Left hindlimb (tissue), 1 donor: ENCODE data around the gene PTPRA.
"Not testable (repeated sequence)": the region's sequence is repeated elsewhere in the genome, so short reads cannot be mapped to it uniquely, and the experiment has no call there.

Experiments used
- DNase-seq: peaks from one replicate; pipeline ENCODE4 v3.0.0-alpha.2; 2018

Gene PTPRA

DNA sequence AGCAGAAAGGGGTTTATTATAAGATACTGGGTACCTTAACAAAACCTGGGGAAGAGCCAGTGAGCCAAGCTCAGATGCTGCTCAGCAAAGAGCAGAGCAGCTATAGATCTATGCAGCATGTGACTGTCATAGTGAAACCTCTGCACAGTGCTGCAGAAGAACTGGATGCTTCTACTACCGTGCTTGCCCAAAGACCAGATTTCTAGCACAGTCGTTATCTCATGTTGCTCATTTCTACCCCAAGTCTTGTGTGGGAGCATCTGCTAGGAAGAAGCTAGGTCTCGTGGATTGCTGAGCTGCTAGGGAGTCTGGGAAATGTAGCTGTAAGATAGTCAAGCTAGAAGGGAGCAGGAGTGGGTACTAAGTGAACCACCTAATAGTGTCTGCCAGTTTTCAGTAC, 138.5 kb downstream of the PTPRA start:
- no peak for DNase-seq

DNA sequence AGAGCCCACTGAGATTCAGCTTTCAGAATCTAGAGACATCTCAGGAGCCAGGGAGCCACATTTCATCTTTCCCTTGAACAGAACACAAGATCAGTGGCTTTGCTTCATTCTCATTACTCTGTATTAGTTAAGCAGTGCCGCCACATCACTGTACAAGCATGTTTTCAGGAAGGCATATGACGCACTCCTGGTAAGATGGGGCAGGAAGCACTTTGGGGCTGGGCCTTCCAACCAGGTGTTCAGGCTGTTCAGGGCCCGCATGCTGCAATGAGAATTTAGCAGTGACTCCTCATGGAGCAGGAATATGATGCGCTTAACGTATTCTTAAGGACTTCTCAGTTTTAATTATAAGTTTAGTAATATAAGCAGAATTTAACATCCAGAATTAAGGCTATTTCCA, 140.5 kb downstream of the PTPRA start:
- DNase-seq = no peak

DNA sequence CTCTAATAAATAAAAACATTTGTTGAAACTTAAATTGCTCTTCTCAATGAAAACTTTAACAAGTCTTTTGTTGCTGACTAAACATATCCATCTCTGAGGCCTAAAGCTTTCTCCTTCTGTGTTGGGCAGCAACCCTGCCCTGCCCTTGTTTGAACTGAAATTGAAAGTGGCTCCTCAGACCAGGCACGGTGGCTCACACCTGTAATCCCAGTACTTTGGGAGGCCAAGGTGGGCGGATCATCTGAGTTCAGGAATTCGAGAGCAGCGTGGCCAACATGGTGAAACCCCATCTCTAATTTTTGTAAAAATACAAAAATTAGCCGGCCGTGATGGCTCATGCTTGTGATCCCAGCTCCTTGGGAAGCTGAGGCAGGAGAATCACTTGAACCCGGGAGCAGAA, 140.9 kb downstream of the PTPRA start:
- DNase-seq = no peak

DNA sequence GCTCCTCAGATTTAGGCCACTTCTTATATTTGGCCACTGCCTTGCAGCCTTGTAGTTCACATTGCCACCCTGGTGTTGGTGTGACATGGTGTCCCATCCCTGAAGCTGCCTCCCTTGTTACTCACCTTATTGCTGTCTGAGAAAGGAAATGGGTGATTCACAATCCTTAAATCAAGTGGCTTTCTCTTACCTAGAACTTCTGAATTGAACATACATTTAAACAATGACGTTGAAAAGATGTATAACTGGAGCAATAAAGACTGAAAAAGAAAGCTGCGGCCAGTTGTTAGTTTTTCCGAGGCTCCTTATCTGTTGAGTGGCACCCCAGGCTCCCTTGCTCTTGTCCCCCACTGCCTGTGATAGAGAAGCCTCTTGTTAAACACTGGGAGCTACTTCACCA, 141.4 kb downstream of the PTPRA start:
- DNase-seq = no peak

DNA sequence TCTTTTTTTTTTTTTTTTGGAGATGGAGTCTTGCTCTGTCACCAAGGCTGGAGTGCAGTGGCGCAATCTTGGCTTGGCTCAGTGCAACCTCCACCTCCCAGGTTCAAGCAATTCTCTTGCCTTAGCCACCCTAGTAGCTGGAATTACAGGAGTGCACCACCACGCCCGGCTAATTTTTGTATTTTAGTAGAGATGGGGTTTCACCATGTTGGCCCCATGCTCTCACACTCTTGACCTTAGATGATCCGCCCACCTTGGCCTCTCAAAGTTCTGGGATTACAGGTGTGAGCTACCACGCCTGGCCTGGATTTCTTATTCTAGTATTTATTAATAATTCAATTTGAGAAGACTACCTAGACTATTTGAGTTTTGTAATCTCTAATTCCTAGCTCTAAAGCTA, 142.0 kb downstream of the PTPRA start:
- DNase-seq = not testable (repeated sequence)

DNA sequence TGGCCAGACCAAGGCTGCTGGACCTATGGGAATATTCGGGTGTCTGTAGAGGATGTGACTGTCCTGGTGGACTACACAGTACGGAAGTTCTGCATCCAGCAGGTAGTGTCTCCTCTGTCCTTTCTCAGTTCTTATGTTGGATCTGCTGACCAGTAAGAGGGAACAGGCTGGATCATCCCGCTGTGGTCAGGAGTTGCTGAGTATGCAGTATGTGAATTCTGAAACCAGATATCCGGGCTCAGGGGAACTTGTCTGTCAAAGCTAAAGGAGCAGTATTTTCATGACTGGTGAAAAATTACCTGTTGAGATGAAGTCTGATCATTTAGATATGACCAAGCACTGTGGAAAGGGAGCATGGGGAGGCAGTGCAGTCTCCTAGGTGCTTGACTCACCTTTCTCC, 148.0 kb downstream of the PTPRA start:
- no peak for DNase-seq

DNA sequence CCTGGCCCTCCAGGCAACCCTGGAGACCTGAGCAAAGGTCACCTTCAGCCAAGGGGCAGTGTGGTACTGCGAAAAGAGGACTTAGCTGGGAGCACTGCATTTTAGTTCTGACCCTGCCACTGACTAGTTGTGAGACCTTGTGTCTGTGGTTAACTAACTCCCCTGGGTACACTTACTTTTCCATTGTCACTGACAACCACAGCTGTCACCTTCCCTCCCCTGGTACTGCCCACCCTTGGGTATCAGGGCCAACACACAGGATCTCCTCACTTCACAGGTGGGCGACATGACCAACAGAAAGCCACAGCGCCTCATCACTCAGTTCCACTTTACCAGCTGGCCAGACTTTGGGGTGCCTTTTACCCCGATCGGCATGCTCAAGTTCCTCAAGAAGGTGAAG, 148.5 kb downstream of the PTPRA start:
- no peak for DNase-seq

DNA sequence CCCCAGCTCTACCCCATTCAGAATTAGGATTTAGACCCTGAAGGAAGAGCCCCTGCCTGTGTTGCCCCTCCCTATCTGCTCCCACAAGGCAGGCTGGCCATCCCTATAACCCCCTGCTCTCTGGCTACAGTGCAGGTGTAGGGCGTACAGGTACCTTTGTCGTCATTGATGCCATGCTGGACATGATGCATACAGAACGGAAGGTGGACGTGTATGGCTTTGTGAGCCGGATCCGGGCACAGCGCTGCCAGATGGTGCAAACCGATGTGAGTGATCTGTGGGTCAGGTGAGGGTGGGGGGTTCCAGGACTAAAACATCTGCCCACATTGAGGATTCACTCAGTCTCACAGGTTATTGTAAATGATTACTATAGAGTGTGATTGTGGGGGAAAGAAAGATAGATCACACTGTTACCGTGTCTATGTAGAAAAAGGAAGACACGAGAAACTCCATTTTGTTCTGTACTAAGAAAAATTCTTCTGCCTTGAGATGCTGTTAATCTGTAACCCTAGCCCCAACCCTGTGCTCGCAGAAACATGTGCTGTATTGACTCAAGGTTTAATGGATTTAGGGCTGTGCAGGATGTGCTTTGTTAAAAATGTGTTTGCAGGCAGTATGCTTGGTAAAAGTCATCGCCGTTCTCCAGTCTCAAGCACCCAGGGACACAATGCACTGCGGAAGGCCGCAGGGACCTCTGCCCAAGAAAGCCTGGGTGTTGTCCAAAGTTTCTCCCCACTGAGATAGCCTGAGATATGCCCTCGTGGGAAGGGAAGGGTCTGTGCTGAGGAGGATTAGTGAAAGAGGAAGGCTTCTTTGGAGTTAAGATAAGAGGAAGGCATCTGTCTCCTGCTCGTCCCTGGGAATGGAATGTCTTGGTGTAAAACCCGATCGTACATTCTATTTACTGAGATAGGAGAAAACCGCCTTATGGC, 149.5 kb downstream of the PTPRA start:
- DNase-seq = not testable (repeated sequence)

DNA sequence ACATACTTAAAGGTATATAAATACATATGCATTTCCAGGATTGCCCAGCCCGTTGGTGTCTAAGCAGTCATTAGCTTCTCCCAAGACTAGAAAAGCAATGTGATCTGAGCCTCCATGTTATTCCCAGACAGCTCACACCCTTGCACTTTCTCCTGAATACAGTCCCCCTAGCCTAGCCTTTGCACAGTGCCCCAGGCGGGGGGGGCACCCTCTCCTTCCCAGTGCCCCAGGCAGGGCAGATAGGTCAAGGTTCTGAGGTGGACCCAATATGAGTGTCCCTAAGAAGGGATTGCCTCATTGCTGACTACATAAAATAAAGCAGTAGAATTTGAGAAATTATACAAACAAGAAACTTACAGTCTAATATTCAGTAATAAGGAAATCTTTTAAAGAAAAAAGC, 154.7 kb downstream of the PTPRA start:
- DNase-seq = no peak

DNA sequence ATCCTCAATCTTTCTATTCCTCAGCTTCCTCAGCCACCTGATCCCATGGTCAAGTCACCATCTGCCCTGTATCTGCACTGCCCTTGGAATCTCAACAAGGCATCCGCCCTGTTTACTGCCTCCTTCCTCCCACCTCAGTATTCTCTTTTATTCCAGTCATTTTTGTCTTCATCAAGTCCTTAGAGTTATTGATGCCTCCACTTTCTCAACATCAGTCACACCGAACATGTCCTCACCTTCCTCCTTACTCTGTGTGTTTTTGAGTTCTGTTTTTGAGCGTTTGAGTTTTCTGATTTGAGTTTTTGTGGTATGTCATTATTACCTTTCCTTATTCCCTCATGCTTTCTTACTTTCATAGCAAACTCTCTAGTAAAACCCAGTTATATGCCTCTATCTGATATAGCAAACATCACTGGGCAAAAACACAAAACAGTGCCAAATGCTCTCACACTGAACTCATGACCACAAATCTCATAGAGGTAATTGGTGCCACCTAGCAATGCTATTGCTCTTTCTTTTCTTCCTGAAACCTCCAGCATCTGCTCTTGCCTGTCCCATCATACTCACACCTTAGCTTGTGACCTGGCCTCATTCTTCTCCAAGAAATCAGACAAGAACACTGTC, 158.4 kb downstream of the PTPRA start:
- no peak for DNase-seq

DNA sequence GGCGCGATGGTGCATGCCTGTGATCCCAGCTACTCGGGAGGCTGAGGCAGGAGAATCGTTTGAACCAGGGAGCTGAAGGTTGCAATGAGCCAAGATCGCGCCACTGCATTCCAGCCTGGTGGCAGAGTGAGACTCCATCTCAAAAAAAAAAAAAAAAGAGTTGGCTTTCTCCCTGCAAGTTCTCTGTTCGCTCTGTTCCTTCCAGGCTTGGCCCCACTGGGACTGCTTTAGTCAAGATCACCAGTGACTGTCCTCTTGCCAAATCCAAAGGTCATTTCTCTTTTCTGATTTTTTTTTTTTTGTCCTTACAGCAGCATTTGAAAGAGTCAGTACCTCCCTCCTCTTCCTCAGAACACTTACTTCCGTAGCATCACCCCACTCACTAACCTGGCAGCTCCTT, 159.3 kb downstream of the PTPRA start:
- DNase-seq = no peak

DNA sequence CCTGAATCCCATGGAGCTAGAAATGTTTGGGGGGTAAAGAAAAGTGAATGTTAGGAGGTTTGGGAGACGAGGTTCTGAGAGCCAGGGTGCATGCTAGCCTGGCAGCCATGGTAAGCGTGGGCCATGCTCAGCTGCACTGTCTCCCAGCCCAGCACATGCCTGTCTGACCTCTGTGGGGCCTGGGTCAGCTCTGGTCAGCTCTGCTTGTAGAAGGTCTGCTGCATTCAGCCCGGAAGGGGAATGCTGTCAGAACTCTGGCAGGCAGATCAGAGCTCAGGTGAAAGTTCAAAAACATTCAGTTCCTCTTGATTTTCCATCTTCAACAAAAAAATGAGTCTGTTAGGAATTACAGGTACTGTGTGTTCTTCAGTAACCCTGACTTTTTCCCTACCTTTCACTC, 164.4 kb downstream of the PTPRA start:
- no peak for DNase-seq

DNA sequence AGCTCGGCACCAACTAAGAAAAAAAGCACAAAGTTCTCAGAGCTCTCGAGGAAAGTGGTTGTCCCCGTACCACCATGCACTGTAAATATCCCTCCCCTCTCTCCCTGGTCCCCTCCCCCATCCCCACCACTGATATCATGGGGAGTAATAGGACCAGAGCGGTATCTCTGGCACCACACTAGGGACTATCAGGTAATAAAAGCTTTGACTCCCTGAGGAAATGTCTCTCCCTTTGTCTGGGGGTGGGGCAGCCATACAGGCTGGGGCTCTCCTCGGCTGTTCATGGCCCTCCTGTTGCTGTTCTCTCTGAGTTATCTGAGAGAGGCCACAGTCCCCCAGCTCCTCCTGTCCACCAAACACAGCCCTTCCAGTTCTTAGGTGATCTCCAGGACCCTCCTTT, 165.2 kb downstream of the PTPRA start:
- DNase-seq = no peak

DNA sequence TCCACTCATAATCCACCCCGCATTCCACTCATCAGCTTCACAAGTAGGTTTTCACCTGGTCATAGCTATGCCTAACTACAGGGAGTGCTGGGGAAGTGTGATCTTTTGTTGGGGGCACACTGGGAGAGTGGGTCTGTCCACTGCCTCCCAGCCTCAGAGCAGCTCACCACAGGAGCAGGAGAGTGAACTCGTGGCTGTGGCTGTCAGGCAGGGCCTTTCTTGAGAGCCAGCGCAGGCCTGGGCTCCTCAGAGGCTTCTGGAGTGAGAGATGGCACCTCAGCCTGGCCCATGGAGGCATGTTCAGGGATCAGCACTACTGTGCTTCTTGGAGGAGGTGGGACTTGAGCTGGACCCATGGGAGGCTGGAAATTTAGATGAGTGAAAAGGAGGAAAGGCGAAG, 166.1 kb downstream of the PTPRA start:
- DNase-seq = no peak

DNA sequence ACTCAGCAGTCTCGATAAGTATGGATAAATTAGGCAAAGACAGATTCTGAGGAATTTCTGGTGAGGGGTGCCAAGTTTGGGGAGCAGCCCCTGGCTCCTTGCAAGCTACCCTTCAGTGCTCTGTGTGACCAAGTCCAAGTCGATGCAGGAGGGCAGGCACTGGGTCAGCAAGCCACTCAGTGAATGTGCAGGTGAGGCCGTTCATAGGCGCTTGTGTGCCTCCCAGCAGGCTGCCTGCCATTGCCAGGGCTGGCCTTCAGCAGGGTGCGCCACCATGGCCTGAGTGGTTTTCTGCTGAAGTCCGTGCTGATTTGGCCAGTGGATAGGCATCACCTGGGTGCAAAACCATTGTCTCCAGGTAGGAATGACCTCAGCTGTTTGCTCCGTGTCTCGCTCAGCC, 166.8 kb downstream of the PTPRA start:
- no peak for DNase-seq

DNA sequence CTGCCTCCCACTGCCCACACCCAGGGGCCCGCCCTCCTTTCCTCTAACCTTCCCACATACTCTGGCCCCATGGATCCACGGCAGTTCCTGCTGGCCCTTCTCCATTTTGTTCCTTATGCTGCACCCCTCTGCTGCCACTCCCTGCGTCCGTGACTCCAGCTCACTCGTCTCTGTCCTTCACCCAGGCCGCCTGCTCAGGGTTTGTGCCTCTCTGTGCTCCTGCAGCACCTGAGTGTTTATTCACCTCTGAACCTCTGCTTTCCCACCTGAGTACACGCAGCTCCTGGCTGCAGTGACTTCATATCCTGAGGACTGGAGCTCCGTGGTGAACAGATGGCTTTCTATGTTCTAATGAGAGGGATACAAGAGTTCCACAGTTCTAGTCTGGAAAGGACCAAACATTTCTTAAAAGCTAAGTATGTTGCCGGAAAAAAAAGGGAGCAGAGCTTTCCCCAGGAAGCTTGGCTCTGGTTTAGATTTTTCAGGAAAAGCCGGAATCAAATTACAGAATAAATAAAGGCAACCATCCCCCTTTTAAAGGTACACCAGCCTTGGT, 168.7 kb downstream of the PTPRA start:
- peak; percentile 56 for DNase-seq

DNA sequence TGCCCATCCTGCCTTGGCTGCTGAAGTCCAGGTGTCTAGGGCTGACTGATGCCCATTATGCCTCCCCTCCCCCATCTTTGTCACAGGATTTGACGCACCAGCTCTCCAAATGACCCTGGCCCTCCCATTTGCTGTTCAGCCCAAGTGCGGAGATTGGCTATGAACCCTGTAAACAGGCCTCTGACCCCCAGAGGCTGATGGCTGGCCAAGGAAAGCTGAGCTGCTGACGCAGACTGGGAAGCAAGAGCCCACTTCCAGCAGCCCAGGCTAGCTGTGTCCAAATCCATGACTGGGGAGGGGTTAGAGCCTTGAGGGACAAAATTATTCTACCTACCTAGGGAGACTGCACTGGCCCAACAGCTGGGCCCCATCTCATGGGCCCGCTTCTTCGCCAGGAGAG, 169.3 kb downstream of the PTPRA start:
- peak; percentile 49 for DNase-seq

DNA sequence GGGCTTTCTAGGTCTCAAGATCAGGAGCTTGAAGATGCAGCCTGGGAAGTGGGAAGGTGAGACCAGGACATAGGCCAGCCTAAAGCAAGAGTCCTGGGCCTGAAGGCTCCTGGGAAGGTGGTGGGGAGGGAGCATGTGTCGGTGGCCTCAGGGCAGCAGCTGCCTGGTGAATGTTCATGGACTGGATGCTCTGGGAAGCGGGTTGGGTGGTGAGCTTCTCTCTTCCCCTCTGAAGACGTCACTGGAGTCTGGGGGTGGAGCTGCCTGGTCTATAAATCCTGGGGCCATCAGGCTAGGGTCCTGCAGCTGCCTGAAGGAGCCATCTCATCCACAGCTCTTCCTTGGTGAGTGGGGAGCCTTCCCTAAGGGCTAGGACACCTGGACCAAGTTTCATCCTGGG, 170.0 kb downstream of the PTPRA start, which contains the start of gene GNRH2:
Gene GNRH2 (plus strand): TSS at position 301 of the 400 bp plus-strand sequence. CDS start 793 bp downstream, outside the sequence.
- no peak for DNase-seq

DNA sequence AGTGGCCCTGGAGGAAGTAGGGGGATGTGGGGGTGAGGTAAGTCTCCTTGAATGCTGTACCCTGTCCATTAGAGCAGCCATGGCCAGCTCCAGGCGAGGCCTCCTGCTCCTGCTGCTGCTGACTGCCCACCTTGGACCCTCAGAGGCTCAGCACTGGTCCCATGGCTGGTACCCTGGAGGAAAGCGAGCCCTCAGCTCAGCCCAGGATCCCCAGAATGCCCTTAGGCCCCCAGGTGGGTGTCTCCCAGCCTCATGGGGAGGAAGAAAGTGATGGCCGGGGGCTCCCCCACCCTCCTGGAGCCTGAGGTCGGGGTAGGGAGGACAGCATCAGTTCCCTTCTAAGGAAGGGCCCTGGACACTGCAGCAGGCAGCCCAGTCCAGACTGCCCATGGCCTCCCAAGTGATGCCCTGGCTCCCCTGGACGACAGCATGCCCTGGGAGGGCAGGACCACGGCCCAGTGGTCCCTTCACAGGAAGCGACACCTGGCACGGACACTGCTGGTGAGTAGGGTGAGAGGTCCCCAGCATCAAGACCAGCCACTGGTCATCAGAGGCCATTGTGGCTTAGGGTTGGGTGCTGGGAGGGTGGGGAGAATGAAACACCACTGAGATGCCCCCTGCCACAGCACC, 171.2 kb downstream of the PTPRA start:
- DNase-seq = peak; percentile 53

DNA sequence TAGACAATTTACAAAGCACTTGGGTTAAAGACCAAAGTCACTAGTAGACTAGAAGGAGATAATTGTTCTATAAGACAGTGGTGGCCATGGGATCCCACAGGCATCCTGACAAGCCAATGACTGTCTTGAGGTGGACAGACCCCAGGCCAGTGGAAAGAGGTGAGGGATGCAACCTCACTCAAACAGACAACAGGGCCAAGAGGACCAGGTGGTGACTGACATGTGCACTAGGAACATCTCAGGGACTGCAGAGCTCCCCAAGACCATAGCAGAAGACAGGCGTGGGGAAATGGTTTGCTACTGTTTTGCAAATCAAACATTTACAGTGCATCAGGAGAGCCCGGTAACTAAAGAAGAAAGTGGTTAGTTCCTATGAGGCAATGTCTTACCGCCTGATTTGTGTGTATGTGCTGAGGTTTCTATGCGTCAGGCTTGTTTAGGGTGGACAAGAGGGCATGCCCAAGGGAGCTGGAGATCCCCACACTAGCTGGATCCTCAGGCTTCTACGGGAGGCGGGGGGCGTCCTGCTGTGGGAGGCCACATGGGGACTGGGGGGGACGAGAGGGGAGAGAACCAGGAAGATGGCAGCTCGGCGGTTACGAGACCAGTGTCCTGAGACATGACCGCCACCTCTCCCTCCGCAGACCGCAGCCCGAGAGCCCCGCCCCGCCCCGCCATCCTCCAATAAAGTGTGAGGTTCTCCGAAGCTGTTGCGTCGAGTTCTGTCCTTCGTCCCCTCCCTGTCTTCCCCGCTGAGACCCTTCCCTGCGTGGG, 171.9 kb downstream of the PTPRA start:
- DNase-seq = no peak

DNA sequence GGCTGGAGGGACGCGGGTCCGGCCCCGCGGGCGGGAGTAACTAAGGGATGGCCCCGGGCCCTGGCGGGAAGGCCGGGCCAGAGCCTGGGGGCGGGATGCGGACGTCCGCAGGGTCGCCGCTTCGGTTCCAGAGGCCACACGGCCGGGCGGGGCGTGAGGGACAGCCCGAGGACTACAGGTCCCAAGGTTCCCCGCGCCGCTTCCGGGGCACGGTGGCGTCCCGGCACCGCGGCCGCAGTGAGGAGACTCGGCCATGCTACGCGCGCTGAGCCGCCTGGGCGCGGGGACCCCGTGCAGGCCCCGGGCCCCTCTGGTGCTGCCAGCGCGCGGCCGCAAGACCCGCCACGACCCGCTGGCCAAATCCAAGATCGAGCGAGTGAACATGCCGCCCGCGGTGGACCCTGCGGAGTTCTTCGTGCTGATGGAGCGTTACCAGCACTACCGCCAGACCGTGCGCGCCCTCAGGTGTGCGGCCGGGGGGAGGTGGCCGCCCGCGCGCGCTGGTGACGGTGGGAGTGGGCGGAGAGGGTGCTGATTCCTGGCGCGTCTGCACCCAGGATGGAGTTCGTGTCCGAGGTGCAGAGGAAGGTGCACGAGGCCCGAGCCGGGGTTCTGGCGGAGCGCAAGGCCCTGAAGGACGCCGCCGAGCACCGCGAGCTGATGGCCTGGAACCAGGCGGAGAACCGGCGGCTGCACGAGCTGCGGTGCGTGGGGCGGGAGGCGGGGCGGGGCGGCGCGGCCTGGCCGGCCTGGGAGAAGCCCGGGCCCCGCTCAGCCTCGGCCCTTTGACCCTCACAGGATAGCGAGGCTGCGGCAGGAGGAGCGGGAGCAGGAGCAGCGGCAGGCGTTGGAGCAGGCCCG, 172.8 kb downstream of the PTPRA start, which contains the start of gene MRPS26:
Gene MRPS26 (plus strand): TSS at position 237 of the 861 bp plus-strand sequence. CDS start 17 bp downstream, at position 254.
- DNase-seq = peak; percentile 94
